Lung (tissue), 12 donors: ENCODE results near the gene LYRM2. TPM values are rescaled to one million over a fixed set of nuclear protein-coding genes. Genes with fewer than 3 reads are reported as not detected.

ENCODE experiments used
- ATAC-seq: fragments of 200-7000 bp; cut with Tn5 transposase; one replicate; pipeline ENCODE4 v1.9.1; 2020; ENCODE audit warnings: moderate number of reproducible peaks; ENCODE audit not compliant: insufficient read depth, low FRiP score
- DNase-seq, 3 donors: peaks; one replicate each; pipeline ENCODE4 v3.0.0-alpha.2; 2013 to 2017
- H3K27ac ChIP-seq, 2 donors: one replicate each; pipeline ENCODE4 v1.5.1; 2013; ENCODE audit warnings: mild to moderate bottlenecking in 2 of 2, moderate library complexity in 2 of 2, control low read depth in 1 of 2, inconsistent platforms in 1 of 2, low read depth in 1 of 2, low read length in 1 of 2
- H3K27me3 ChIP-seq, 3 donors: one replicate each; pipeline ENCODE4 v1.5.1; 2013; ENCODE audit warnings: low read length in 2 of 3; ENCODE audit not compliant: control insufficient read depth in 3 of 3, insufficient read depth in 3 of 3
- H3K36me3 ChIP-seq, 4 donors: one replicate each; pipeline ENCODE4 v1.5.1; 2013; ENCODE audit warnings: low read length in 4 of 4, mild to moderate bottlenecking in 1 of 4, moderate library complexity in 1 of 4; ENCODE audit not compliant: control insufficient read depth in 4 of 4, insufficient read depth in 4 of 4
- H3K4me1 ChIP-seq, 5 donors: one replicate each; pipeline ENCODE4 v1.5.1; 2013; ENCODE audit warnings: low read length in 5 of 5, mild to moderate bottlenecking in 2 of 5, moderate library complexity in 1 of 5; ENCODE audit not compliant: control insufficient read depth in 5 of 5, insufficient read depth in 5 of 5
- H3K4me3 ChIP-seq: one replicate; pipeline ENCODE4 v1.5.1; 2013; ENCODE audit warnings: mild to moderate bottlenecking, control low read depth, moderate library complexity
- H3K9ac ChIP-seq, 2 donors: one replicate each; pipeline ENCODE4 v1.5.1; 2013; ENCODE audit warnings: low read length in 2 of 2, control low read depth in 1 of 2; ENCODE audit not compliant: insufficient read depth in 1 of 2
- H3K9me3 ChIP-seq, 4 donors: one replicate each; pipeline ENCODE4 v1.5.1; 2013; ENCODE audit warnings: low read length in 3 of 4, mild to moderate bottlenecking in 1 of 4, moderate library complexity in 1 of 4; ENCODE audit not compliant: control insufficient read depth in 4 of 4, insufficient read depth in 3 of 4
- CTCF ChIP-seq: IDR thresholded peaks from 2 replicates; pipeline ENCODE4 v1.5.1; 2012; ENCODE audit warnings: mild to moderate bottlenecking; ENCODE audit errors: control extremely low read depth, extremely low read depth
- WGBS, 2 donors: extraction: QIAGEN DNeasy Blood & Tissue Kit; methylation state at CpG; one replicate each; pipeline ENCODE4 v1.1.7; 2013; 5-methylcytosine and 5-hydroxymethylcytosine counted together
- polyA plus RNA-seq, 2 donors: library from polyadenylated mRNA; stranded (reverse); fragments of 200-250 nt; gene quantifications; one replicate each; pipeline ENCODE4 v1.2.1, GENCODE V29; 2013
- total RNA-seq, 2 donors: library from RNA; depleted of rRNA in 1 of 2; stranded (reverse); fragments of >200 nt in 1 of 2; gene quantifications; one replicate each; pipeline ENCODE4 v1.2.1, GENCODE V29; 2014 to 2021
- donor health status: control.
- donor health status: control.
- donor health status: Bipolar disorder and iron deficiency.
- donor health status: healthy.
- donor health status: DM: yes; HTN: yes; CAD: no.

Gene LYRM2
- total and polyA plus RNA-seq, 4 donors = 25.6 to 38.1 (median 27.1) TPM

- no peak overlapping the region for H3K4me3 ChIP-seq
- H3K9me3 ChIP-seq = no peaks in the 10 kb centered on the region
- no peaks in the 10 kb centered on the region for H3K27me3 ChIP-seq
- DNase-seq = no peak
- no peaks in the 10 kb centered on the region for H3K36me3 ChIP-seq
- ATAC-seq = no peak
- H3K4me1 ChIP-seq = no peaks in the 10 kb centered on the region
- WGBS, 2 donors = 80 to 89% methylated on average over 7 of the region's 7 CpGs
- TF ChIP-seq CTCF = no peak
- H3K9ac ChIP-seq = no peak overlapping the region
- H3K27ac ChIP-seq = no peak overlapping the region
Measured at GRCh38 chr6:89589297-89590025, 49.1 kb downstream of the LYRM2 start.

- 73 to 91% methylated on average over 1 of the region's 1 CpG for WGBS, 2 donors
- peaks cover 0 to 1% (median 0%) of the 10 kb centered on the region in 5 donors for H3K4me1 ChIP-seq
- H3K9ac ChIP-seq = no peak overlapping the region
- H3K36me3 ChIP-seq = no peaks in the 10 kb centered on the region
- no peak for TF ChIP-seq CTCF
- DNase-seq (no peak), ATAC-seq (no peak)
- no peaks in the 10 kb centered on the region for H3K9me3 ChIP-seq
- no peak overlapping the region for H3K4me3 ChIP-seq
- no peaks in the 10 kb centered on the region for H3K27me3 ChIP-seq
- no peak overlapping the region for H3K27ac ChIP-seq
Measured at GRCh38 chr6:89585154-89585553, 53.4 kb downstream of the LYRM2 start.

GRCh38 chr6:89584539-89584938 lies 54.0 kb downstream of the LYRM2 start:
- no peaks in the 10 kb centered on the region for H3K9me3 ChIP-seq
- 83 to 91% methylated on average over 3 of the region's 3 CpGs for WGBS, 2 donors
- TF ChIP-seq CTCF = no peak
- H3K27me3 ChIP-seq = no peaks in the 10 kb centered on the region
- no peaks in the 10 kb centered on the region for H3K36me3 ChIP-seq
- DNase-seq (no peak), ATAC-seq (no peak)
- H3K27ac ChIP-seq = no peak overlapping the region
- peaks cover 0 to 1% (median 0%) of the 10 kb centered on the region in 5 donors for H3K4me1 ChIP-seq
- no peak overlapping the region for H3K9ac ChIP-seq
- H3K4me3 ChIP-seq = no peak overlapping the region

GRCh38 chr6:89583559-89583958 lies 55.0 kb downstream of the LYRM2 start:
- peaks cover 0 to 1% (median 0%) of the 10 kb centered on the region in 5 donors for H3K4me1 ChIP-seq
- no peaks in the 10 kb centered on the region for H3K27me3 ChIP-seq
- H3K27ac ChIP-seq = no peak overlapping the region
- no peak for TF ChIP-seq CTCF
- H3K9me3 ChIP-seq = peaks cover 0 to 2% (median 0%) of the 10 kb centered on the region in 4 donors
- ATAC-seq (no peak), DNase-seq (no peak)
- no peak overlapping the region for H3K4me3 ChIP-seq
- H3K9ac ChIP-seq = no peak overlapping the region
- WGBS, 2 donors = 89 to 97% methylated on average over 2 of the region's 2 CpGs
- H3K36me3 ChIP-seq = no peaks in the 10 kb centered on the region
